ENCODE data around the gene CSTPP1. TPM values are rescaled to one million over a fixed set of nuclear protein-coding genes. Genes with fewer than 3 reads are reported as not detected.

CSTPP1 gene
- total RNA-seq, 1 donor from 2014 or later, result 25.9 TPM

- DNase-seq (ENCODE audit: extremely low read depth, low read depth, low spot score), result no peak
Measured at GRCh38 chr11:47121731-47122130, 185.2 kb downstream of the CSTPP1 start.

DNA sequence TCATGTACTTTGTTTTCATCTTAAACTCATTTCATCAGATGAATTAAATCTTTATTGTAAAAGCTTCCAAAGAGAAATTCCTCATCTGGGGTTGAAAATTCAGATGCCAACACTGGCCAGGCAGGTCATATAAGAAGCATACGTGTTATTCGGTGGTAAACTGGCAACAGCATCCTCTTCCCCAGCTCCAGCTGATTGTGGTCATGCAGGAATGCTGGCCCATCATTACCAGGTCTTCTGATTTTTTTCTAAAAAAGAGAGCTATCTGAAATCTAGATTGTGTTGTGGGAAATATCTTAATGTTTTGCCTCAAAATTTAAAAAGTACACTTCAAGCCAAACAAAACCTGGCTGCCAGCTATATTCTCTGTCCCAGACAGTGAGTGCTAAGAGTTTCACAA, 186.5 kb downstream of the CSTPP1 start:
- no peak for DNase-seq (ENCODE audit: extremely low read depth, low read depth, low spot score)

DNA sequence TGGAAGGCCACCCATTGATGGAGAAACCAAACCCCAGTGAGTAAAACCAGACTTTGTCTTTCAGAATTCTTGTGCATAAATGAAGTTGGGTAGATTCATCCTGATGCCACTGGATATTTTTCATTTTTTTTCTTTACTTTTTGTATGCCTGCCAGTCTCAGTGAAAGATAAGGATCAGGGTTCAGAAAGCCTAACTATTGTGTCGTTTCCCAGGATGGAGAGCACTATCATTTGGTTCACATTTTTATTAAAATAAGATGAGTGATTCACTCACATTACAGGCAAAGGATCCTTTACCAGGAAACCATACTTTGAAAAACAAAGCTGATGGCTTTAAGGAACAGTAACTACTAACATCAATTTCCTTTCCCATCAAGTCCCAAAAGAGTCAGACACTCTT, 188.1 kb downstream of the CSTPP1 start:
- DNase-seq (ENCODE audit: extremely low read depth, low read depth, low spot score), result no peak

- DNase-seq (ENCODE audit: extremely low read depth, low read depth, low spot score), result no peak
Measured at GRCh38 chr11:47125083-47125482, 188.5 kb downstream of the CSTPP1 start.

GRCh38 chr11:47127213-47127612, 190.7 kb downstream of the CSTPP1 start:
- no peak for DNase-seq (ENCODE audit: extremely low read depth, low read depth, low spot score)

DNA sequence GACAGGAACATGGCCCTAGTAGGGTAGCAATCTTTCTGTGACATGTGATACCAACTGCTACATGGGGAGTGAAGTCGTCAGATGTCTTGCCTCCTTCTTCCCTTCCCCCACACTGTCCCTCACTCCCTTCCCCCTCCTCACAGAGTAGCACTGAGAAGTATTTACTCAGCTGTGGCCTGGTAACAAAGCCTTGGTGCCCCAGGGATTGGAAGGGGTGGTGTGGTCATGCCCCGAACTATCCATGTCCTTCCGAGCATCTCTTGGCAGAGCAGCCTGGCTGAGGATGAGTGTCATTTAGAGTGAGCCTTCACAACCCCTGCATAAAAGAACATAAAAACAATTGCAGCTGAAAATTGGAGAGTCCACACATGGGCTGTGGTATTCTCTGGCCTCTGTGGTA, 194.0 kb downstream of the CSTPP1 start:
- no peak for DNase-seq (ENCODE audit: extremely low read depth, low read depth, low spot score)

DNA sequence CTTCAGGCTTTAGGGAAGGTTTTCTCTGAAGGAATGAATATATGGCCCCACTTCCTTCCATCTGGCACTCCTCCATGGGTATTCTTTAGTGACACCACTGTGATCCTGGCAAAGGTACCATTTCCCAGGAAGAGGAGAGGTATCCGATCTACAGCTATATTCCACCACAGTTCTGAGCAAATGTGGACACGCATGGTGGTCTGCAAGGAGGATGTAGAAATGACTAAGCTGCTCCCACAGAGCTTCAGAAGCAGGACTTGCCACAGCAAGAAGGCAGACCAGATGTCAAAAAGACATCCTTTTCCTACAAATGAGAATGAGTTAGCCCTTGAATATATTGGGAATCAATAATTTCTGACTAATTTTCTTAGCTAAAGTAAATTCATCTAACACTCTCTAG, 194.6 kb downstream of the CSTPP1 start:
- no peak for DNase-seq (ENCODE audit: extremely low read depth, low read depth, low spot score)

GRCh38 chr11:47132490-47132889, 195.9 kb downstream of the CSTPP1 start:
- DNase-seq (ENCODE audit: extremely low read depth, low read depth, low spot score), result no peak

- no peak for DNase-seq (ENCODE audit: extremely low read depth, low read depth, low spot score)
Measured at GRCh38 chr11:47132981-47133380, 196.4 kb downstream of the CSTPP1 start.

DNA sequence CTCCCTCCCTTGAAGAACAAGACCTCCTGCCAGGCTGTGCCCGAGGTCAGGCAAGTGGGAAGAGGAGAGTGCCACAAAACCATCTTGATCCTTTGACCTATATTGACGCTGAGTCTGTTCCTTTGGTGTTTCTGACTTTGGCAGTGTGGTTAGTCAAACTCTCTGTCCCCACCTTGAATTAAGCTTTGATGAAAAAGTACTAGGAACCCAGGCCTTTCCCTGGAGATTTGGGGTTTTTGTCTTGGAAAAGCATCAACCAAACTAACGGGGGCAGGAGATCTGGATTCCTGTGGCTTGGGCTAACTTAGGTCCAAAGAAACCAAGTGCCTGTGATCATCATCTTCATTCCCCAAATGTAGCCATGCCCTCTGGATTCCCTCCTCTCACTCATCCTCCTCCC, 199.8 kb downstream of the CSTPP1 start:
- DNase-seq (ENCODE audit: extremely low read depth, low read depth, low spot score), result no peak

- no peak for DNase-seq (ENCODE audit: extremely low read depth, low read depth, low spot score)
Measured at GRCh38 chr11:47136921-47137320, 200.4 kb downstream of the CSTPP1 start.

- no peak for DNase-seq (ENCODE audit: extremely low read depth, low read depth, low spot score)
Measured at GRCh38 chr11:47137476-47137875, 200.9 kb downstream of the CSTPP1 start.

- no peak for DNase-seq (ENCODE audit: extremely low read depth, low read depth, low spot score)
Measured at GRCh38 chr11:47139878-47140277, 203.3 kb downstream of the CSTPP1 start.

GRCh38 chr11:47143322-47143721, 206.8 kb downstream of the CSTPP1 start:
- no peak for DNase-seq (ENCODE audit: extremely low read depth, low read depth, low spot score)

DNA sequence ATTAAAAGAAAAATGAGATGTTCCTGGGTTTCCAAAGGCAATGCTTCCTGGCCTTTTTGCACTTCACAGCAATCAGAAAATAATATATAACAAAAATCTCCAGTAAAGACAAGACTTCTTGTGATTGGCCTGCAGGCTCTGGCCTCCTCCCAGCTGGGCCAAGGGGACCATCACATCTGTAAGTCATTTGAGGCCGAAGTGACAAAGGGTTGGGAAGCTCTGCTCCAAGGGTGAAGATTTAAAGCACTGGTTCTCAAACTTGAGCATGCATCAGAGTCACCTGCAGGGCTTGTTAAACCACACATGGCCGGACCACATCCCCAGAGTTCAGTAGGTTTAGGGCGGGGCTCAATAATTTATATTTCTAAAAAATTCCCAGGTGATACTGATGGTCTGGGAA, 208.0 kb downstream of the CSTPP1 start:
- DNase-seq (ENCODE audit: extremely low read depth, low read depth, low spot score), result no peak

- no peak for DNase-seq (ENCODE audit: extremely low read depth, low read depth, low spot score)
Measured at GRCh38 chr11:47147250-47147649, 210.7 kb downstream of the CSTPP1 start.

GRCh38 chr11:47147681-47148080, 211.1 kb downstream of the CSTPP1 start:
- no peak for DNase-seq (ENCODE audit: extremely low read depth, low read depth, low spot score)

GRCh38 chr11:47148270-47148669, 211.7 kb downstream of the CSTPP1 start:
- DNase-seq (ENCODE audit: extremely low read depth, low read depth, low spot score), result no peak

GRCh38 chr11:47148903-47149531, 212.5 kb downstream of the CSTPP1 start:
- no peak for DNase-seq (ENCODE audit: extremely low read depth, low read depth, low spot score)

DNA sequence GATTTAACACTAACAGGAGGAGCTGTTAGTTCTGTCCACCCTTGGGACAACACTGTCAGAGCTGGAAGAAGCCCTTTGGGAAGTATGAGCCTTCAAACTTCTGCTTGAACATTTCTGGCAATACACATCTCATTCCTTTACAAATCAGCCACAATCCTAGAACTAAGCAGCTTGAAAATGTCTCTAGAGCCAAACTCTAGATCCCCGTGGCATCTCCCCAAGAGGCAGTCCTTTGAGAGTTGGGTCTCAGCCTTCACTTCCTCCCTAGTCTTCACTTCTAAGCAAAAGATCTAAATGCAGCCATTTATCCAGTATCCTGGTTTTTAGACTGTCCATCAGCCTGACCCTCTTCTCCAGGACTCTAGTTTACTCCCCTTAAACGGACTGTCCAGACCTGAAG, 213.2 kb downstream of the CSTPP1 start:
- DNase-seq (ENCODE audit: extremely low read depth, low read depth, low spot score), result no peak

GRCh38 chr11:47152126-47152952, 215.8 kb downstream of the CSTPP1 start:
- DNase-seq (ENCODE audit: extremely low read depth, low read depth, low spot score), result no peak

Data from glomerular endothelial cell (primary cell).